ENCODE measurements around the gene CEACAM7. TPM values are rescaled to one million over a fixed set of nuclear protein-coding genes. Genes with fewer than 3 reads are reported as not detected.

The CEACAM7 gene
- total RNA-seq, 1 donor from 2014 or later, result not detected

- intact Hi-C loops (cut with micrococcal nuclease), result no loop called here
- TF ChIP-seq CTCF (IDR thresholded peaks at IDR 0.05), result no peak
- H3K4me1 Mint-ChIP-seq, result peaks cover 4% of the 10 kb centered on the region
- ATAC-seq (ENCODE audit: low read depth), result no peak
- POLR2A ChIA-PET, result no interaction called here
- no peak for DNase-seq
- H3K27me3 Mint-ChIP-seq, result peaks cover 46% of the 10 kb centered on the region
- no peak within 1 kb of the TSS for H3K27ac Mint-ChIP-seq
- CTCF ChIA-PET, result no interaction called here
- H3K36me3 Mint-ChIP-seq (ENCODE audit: low read depth), result no peaks in the 10 kb centered on the region
- H3K4me3 Mint-ChIP-seq, result no peak within 1 kb of the TSS
- no peaks in the 10 kb centered on the region for H3K9me3 Mint-ChIP-seq
Observed at GRCh38 chr19:41708481-41708880, 20.4 kb upstream of the CEACAM7 start, which contains the start of gene CEACAM5. CEACAM5 (plus strand) TSS chr19:41708626; CDS start chr19:41708732, 106 bp downstream.

- intact Hi-C loops (cut with micrococcal nuclease), result loop anchor here (1.0 kb wide), 2 partner anchors 38 to 77 kb away; no protein-coding TSS in a partner anchor
- no peak overlapping the region for H3K4me3 Mint-ChIP-seq
- POLR2A ChIA-PET, result no interaction called here
Observed at GRCh38 chr19:41707871-41708371, 19.9 kb upstream of the CEACAM7 start.

GRCh38 chr19:41707502-41707812 is 19.4 kb upstream of the CEACAM7 start:
- H3K9me3 Mint-ChIP-seq, result no peaks in the 10 kb centered on the region
- no peaks in the 10 kb centered on the region for H3K36me3 Mint-ChIP-seq (ENCODE audit: low read depth)
- ChIA-PET POLR2A (no interaction called here), CTCF (interaction anchor here (0.9 to 1.4 kb wide), 6 partner anchors 22 to 88 kb away, joined by 3 to 5 read pairs (median 4); no protein-coding TSS in a partner anchor)
- intact Hi-C loops (cut with micrococcal nuclease), result loop anchor here (1.0 kb wide), 2 partner anchors 39 to 78 kb away; no protein-coding TSS in a partner anchor
- ATAC-seq (ENCODE audit: low read depth) (no peak), DNase-seq (peak; percentile 9)
- H3K4me3 Mint-ChIP-seq, result no peak overlapping the region
- peaks cover 43% of the 10 kb centered on the region for H3K27me3 Mint-ChIP-seq
- peaks cover 4% of the 10 kb centered on the region for H3K4me1 Mint-ChIP-seq
- no peak for TF ChIP-seq CTCF (IDR thresholded peaks at IDR 0.05)
- no peak overlapping the region for H3K27ac Mint-ChIP-seq

More at GRCh38 chr19:41707871-41708371, 19.9 kb upstream of the CEACAM7 start:
- no peak for TF ChIP-seq CTCF (IDR thresholded peaks at IDR 0.05)
- no peaks in the 10 kb centered on the region for H3K36me3 Mint-ChIP-seq (ENCODE audit: low read depth)
- CTCF ChIA-PET, result interaction anchor here (1.2 kb wide), 2 partner anchors 77 to 87 kb away, joined by 4 to 5 read pairs; no protein-coding TSS in a partner anchor
- DNase-seq (peak; percentile 1), ATAC-seq (ENCODE audit: low read depth) (no peak)
- H3K9me3 Mint-ChIP-seq, result no peaks in the 10 kb centered on the region
- H3K27ac Mint-ChIP-seq, result no peak overlapping the region
- H3K4me1 Mint-ChIP-seq, result peaks cover 4% of the 10 kb centered on the region
- H3K27me3 Mint-ChIP-seq, result peaks cover 43% of the 10 kb centered on the region

- intact Hi-C loops (cut with micrococcal nuclease), result loop anchor here (1.0 kb wide), 2 partner anchors 39 to 78 kb away; no protein-coding TSS in a partner anchor
- H3K27me3 Mint-ChIP-seq, result peaks cover 45% of the 10 kb centered on the region
- TF ChIP-seq CTCF (IDR thresholded peaks at IDR 0.05), result peak; percentile 99
- peak; percentile 60 for DNase-seq
- CTCF ChIA-PET, result interaction anchor here (0.9 to 1.4 kb wide), 8 partner anchors 9 to 88 kb away, joined by 3 to 5 read pairs (median 4); no protein-coding TSS in a partner anchor
- H3K9me3 Mint-ChIP-seq, result no peaks in the 10 kb centered on the region
- H3K4me3 Mint-ChIP-seq, result peak overlapping the region; percentile 76
- ATAC-seq (ENCODE audit: low read depth), result peak; percentile 88
- no peaks in the 10 kb centered on the region for H3K36me3 Mint-ChIP-seq (ENCODE audit: low read depth)
- peaks cover 4% of the 10 kb centered on the region for H3K4me1 Mint-ChIP-seq
- no peak overlapping the region for H3K27ac Mint-ChIP-seq
- POLR2A ChIA-PET, result no interaction called here
Observed at GRCh38 chr19:41706741-41707501, 18.9 kb upstream of the CEACAM7 start.
